Ovary (tissue), 3 donors: ENCODE data around the gene BRICD5.

Experiments
- CTCF ChIP-seq, 3 donors: fragments of 450-650 bp in 2 of 3; fragments of 200-600 bp in 1 of 3; IDR thresholded peaks; one replicate each; pipeline versions ENCODE4 v1.5.1 to v1.8.0; 2016 to 2022; ENCODE audit warnings: antibody characterized with exemption in 3 of 3, mild to moderate bottlenecking in 1 of 3
- EP300 ChIP-seq: sonication (generic); formaldehyde crosslinking; IDR thresholded peaks from one replicate; pipeline ENCODE4 v1.6.1; 2017; ENCODE audit warnings: antibody characterized with exemption
- POLR2A ChIP-seq: fragments of 450-650 bp; IDR thresholded peaks from one replicate; pipeline ENCODE4 v1.6.1; 2017; ENCODE audit warnings: antibody characterized with exemption, mild to moderate bottlenecking, moderate library complexity
- donor health status: DM: no; HTN: no; CAD: no.

GRCh38 chr16:2260250-2260649 is 49.6 kb upstream of the BRICD5 start:
- TF ChIP-seq POLR2A: no peak
- no peak for TF ChIP-seq CTCF (IDR thresholded peaks at IDR 0.05)
- no peak for TF ChIP-seq EP300
